HG03575 (cell line): ENCODE data around the gene MCIDAS.

ENCODE experiments used
- ATAC-seq: cut with Tn5 transposase; IDR thresholded peaks from one replicate; pipeline ENCODE4 v1.9.1; 2021; ENCODE audit not compliant: unreplicated experiment, insufficient number of reproducible peaks, low FRiP score; ENCODE audit errors: extremely low read depth

MCIDAS gene

GRCh38 chr5:55223812-55224240 lies 3.3 kb downstream of the MCIDAS start:
- no peak for ATAC-seq

GRCh38 chr5:55222985-55223811 lies 3.9 kb downstream of the MCIDAS start:
- ATAC-seq = no peak

DNA sequence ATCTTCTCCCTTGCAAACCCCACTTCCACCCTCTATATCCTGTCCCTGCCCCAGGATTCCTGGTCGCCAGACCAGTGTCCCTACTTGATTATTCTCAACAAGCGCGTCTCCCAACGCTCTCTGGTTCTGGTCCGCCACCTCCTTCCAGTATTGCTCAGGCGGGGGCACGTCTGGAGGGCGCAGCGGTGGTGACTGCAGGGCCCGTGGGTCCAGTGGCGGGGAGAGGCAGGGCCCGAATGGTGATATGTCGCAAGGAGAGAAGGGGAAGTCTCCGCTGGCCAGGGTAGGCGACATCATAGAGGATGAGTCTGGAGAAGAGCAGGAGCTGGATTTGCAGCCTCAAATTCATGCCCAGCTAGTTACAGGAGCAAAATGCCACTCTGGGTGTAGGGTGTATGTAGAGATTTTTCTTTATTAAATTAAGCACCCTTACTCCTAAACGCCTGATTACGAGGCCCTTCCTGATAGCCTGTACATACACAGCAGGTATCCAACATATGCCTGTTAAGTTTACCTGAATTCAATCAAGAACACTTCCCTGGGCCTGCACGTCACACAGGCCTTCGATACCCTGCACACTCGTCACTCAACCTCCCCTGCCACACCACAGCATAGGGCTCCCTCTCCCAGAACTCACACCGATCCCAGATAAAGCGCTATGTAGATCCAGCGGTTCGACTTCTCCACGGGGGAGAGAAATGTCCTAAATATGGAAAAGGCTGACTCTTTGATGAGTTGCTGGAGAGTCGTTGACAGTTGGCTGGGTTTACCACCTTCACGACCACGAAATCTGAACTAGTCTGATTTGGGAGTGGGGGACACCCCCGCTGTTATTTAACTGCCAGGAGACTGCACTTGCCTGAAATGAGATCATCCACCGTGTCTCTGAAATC lies 4.8 kb downstream of the MCIDAS start:
- ATAC-seq = no peak

DNA sequence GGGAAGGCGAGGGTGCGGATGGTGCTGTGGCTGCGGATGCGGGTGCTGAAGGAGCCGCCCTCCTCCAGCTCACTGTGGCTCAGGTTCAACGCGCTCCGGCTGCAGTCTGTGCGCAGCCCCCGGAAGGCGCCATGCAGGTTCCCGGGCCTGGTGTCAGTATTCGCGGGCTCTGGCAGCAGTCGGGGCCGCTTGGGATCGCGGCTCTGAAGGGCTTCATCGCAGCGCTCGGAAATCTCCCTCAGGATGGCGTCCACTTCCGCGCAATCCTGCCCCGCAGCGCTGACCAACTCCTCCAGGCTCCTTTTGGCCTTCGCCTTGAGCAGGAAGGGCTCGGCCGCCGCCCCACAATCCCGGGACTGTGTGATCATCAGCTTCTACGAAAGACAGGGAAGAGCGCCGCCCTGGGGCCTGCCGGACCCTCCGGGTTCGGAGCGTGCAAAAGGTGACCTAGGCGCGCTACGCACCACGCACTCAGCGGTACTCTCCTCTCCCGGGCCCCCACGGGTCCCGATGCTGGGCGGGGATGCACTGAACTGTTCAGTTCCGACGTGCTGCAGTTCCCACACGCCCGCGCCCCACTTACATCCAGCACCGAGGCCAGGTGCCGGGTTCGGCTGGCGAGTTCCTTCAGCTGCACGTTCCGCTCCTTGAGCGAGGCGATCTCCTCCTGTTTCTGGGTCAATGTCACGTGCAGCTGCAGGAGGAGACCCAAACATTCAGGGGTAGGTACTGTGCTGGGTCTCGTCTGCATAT lies 6.5 kb downstream of the MCIDAS start:
- no peak for ATAC-seq

DNA sequence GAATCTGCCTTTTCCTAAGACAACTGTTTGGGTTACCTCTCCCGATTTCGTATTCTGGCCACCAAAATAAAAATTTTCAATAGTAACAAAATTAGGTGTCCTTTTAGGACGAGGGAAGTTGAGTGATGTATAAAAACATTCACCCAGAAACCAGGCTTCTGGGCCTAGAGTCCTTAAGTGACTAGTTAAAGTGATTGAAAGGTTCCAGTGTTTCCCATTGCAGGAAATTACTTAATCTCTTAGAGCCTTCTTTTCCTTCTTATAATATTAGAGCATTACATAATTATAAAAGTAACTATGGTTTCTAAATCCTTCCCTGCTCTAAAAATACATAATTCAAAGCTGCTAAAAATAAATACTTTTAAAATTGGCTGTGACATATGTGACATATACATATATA lies 7.3 kb downstream of the MCIDAS start:
- ATAC-seq = no peak

DNA sequence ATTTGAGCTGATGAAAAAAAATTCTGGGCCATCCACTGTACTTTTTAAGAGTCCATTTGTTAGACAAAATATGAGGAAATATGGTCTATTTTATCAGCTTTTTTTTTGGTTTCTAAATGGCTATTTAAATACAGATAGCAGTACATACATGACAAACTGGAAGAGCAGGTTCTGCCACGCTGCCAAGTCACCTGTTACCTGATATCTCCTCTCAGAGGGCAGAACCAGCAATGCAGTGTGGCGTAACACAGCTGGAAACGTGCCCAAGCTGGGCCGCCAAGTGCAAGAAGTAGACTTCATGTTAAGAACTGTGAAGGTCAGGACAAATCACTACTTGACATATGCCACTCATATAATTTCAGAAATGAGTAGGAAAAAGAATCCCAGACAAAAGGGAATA lies 8.1 kb downstream of the MCIDAS start:
- no peak for ATAC-seq

GRCh38 chr5:55211184-55211874 lies 15.8 kb downstream of the MCIDAS start:
- no peak for ATAC-seq

- no peak for ATAC-seq
Observed at GRCh38 chr5:55205001-55205400, 22.1 kb downstream of the MCIDAS start.

DNA sequence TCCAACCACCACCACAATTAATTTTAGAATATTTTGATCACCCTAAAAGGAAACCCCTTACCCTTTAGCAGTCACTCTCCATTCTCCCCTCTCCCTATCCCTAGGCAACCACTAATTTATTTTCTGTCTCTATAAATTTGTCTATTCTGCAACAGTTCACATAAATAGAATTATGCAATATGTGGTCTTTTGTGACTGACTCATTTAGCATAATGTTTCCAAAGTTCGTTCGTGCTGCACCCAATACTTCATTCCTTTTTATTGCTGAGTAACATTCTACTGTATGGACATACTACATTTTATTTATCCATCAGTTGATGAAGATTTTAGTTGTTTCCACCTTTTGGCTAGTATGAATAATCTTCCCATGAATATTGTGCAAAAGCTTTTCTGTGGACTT lies 36.0 kb downstream of the MCIDAS start:
- ATAC-seq = no peak

- no peak for ATAC-seq
Observed at GRCh38 chr5:55188656-55189540, 38.2 kb downstream of the MCIDAS start.

- no peak for ATAC-seq
Observed at GRCh38 chr5:55187370-55187769, 39.7 kb downstream of the MCIDAS start.

- ATAC-seq = no peak
Observed at GRCh38 chr5:55180016-55180415, 47.1 kb downstream of the MCIDAS start.

- ATAC-seq = no peak
Observed at GRCh38 chr5:55177078-55177477, 50.0 kb downstream of the MCIDAS start.

GRCh38 chr5:55176176-55176818 lies 50.8 kb downstream of the MCIDAS start:
- no peak for ATAC-seq

GRCh38 chr5:55175781-55176175 lies 51.3 kb downstream of the MCIDAS start:
- ATAC-seq = no peak

GRCh38 chr5:55173687-55174230 lies 53.4 kb downstream of the MCIDAS start:
- no peak for ATAC-seq

- ATAC-seq = no peak
Observed at GRCh38 chr5:55172937-55173686, 54.0 kb downstream of the MCIDAS start, which contains the start of gene CDC20B. CDC20B (minus strand) TSS chr5:55173177; CDS start chr5:55173000, 177 bp downstream.
